ENCODE measurements around the gene STK11.

STK11 gene

GRCh38 chr19:1226522-1227303 lies 21.1 kb downstream of the STK11 start:
- no peak for DNase-seq

- no peak for DNase-seq
Observed at GRCh38 chr19:1227304-1228054, 21.9 kb downstream of the STK11 start.

- no peak for DNase-seq
Observed at GRCh38 chr19:1228161-1228957, 22.8 kb downstream of the STK11 start.

- no peak for DNase-seq
Observed at GRCh38 chr19:1229056-1229923, 23.7 kb downstream of the STK11 start.

GRCh38 chr19:1229924-1230782 lies 24.6 kb downstream of the STK11 start:
- no peak for DNase-seq

GRCh38 chr19:1230783-1231489 lies 25.4 kb downstream of the STK11 start:
- no peak for DNase-seq

GRCh38 chr19:1231729-1232637 lies 26.4 kb downstream of the STK11 start:
- no peak for DNase-seq

- no peak for DNase-seq
Observed at GRCh38 chr19:1232652-1233072, 27.1 kb downstream of the STK11 start.

- no peak for DNase-seq
Observed at GRCh38 chr19:1233115-1233667, 27.6 kb downstream of the STK11 start.

- no peak for DNase-seq
Observed at GRCh38 chr19:1234051-1234954, 28.7 kb downstream of the STK11 start.

GRCh38 chr19:1234955-1235380 lies 29.4 kb downstream of the STK11 start:
- DNase-seq, result no peak

GRCh38 chr19:1235625-1236538 lies 30.3 kb downstream of the STK11 start:
- no peak for DNase-seq

GRCh38 chr19:1236576-1236975 lies 31.0 kb downstream of the STK11 start:
- DNase-seq, result no peak

GRCh38 chr19:1237027-1237659 lies 31.6 kb downstream of the STK11 start:
- no peak for DNase-seq

GRCh38 chr19:1237754-1238368 lies 32.3 kb downstream of the STK11 start, which contains the start of gene CBARP:
CBARP (minus strand) TSS chr19:1238005; CDS start chr19:1236100, 1,905 bp downstream.
- no peak for DNase-seq
